GM19043 (cell line): ENCODE measurements around the gene PCGF2.

Experiments used
- ATAC-seq: cut with Tn5 transposase; IDR thresholded peaks from one replicate; pipeline ENCODE4 v1.9.1; 2021; ENCODE audit warnings: low read depth; ENCODE audit not compliant: unreplicated experiment

Gene PCGF2

DNA sequence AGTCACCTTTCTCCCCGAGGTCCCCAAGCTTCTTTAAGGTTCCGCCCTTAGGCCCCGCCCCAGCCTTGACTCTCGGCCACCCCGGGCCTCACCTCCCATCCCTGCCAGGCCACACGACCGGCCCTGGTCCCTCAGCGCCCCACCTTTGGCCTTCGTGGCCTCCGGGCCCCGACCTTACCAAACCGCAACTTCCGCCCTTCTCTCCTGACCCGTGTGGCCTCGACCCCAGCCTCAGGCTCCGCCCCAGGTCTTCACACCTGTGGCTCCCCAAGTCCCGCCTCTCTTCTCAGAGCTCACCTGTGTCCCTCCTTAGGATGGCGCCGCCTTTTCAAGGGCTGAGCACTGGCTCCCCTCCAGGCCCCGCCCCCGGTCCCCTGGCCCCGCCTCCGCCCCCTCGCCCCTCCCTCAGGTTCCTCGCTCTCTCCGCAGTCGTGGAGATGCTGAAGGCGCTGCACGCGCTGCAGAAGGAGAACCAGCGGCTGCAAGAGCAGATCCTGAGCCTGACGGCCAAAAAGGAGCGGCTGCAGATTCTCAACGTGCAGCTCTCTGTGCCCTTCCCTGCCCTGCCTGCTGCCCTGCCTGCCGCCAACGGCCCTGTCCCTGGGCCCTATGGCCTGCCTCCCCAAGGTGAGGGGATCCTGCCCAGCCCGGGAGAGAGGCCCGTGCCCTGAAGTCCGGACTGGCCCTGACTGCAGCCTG lies 28.0 kb downstream of the PCGF2 start:
- ATAC-seq: no peak

DNA sequence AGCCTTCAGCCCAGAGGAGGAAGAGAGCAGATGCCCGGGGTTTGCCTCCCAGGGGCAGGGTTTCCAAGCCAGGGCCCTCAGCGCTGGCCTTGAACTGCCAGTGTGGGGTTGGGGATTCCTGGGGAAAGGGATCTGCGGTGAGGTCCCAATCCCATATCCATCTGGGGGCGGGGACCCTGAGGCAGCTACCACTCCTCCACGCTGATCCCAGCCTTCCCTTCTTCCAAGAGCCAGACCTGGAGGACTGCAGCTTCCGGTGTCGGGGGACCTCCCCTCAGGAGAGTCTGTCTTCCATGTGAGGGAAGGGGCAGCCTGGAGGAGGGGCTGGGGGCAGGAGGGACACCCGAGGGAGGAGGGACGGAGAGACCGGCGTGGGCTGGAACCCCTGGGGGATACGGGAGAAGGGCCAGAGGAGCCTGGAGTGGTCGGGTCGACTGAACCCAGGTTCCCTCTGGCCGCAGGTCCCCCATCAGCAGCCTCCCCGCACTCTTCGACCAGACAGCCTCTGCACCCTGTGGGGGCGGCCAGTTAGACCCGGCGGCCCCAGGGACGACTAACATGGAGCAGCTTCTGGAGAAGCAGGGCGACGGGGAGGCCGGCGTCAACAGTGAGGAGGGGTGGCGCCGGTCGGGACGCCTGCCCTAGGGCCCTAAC lies 28.7 kb downstream of the PCGF2 start:
- no peak for ATAC-seq

DNA sequence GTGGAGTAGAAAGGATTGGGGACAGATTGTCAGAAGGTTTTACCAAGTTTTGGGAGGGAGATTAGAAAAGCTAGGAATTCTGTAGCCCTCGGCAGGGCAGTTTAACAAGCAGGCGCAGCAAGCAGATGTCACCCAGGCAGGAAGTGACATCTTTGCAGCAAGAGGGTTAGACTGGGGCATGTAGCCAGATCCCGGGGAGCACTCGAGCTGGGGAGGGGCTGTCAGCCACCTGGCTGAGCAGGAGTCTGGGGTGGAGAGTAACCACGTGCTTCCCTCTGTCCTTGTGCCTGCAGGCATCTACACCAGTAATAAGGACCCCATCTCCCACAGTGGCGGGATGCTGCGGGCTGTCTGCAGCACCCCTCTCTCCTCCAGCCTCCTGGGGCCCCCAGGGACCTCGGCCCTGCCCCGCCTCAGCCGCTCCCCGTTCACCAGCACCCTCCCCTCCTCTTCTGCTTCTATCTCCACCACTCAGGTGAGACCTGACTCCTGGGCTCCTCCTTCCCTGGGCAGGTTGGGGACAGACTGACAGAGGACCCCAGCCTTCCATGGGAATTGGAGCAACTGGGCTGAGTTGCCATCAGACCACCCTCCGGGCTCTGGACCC lies 30.9 kb downstream of the PCGF2 start:
- ATAC-seq: no peak

- ATAC-seq: no peak
Measured at GRCh38 chr17:38716368-38717005, 31.6 kb downstream of the PCGF2 start.

- no peak for ATAC-seq
Measured at GRCh38 chr17:38715216-38715943, 32.8 kb downstream of the PCGF2 start.

DNA sequence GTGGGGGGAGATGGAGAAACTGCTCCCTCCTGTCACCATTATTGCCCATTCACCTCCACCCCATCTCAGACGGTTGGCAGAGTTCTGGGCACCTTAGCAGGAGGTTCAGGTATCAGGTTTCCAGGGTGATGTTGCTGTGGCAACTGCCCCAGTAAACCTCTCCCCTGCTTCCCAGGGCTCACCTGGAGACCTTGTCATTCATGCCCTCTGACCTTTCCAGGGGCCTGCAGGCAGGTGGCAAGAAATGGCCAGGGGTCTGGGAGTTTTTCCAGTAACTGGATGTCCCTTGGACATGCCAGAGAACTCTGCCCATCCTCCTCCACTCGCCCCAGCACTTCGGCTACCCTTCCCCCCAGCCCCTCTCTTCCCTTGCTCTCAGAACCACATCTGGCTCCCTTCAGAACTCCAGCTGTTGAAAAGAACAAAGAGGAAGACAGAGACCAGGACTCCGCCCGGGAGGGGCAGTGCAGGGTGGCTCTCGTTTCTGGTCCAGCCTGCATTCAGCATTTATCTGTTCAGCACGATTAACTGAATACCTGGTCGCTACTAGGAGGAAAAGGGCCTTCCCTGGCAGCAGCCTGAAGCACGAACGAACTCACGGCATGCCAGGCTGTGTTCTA lies 34.6 kb downstream of the PCGF2 start:
- ATAC-seq: no peak

GRCh38 chr17:38712593-38712992 lies 35.5 kb downstream of the PCGF2 start:
- ATAC-seq: no peak

DNA sequence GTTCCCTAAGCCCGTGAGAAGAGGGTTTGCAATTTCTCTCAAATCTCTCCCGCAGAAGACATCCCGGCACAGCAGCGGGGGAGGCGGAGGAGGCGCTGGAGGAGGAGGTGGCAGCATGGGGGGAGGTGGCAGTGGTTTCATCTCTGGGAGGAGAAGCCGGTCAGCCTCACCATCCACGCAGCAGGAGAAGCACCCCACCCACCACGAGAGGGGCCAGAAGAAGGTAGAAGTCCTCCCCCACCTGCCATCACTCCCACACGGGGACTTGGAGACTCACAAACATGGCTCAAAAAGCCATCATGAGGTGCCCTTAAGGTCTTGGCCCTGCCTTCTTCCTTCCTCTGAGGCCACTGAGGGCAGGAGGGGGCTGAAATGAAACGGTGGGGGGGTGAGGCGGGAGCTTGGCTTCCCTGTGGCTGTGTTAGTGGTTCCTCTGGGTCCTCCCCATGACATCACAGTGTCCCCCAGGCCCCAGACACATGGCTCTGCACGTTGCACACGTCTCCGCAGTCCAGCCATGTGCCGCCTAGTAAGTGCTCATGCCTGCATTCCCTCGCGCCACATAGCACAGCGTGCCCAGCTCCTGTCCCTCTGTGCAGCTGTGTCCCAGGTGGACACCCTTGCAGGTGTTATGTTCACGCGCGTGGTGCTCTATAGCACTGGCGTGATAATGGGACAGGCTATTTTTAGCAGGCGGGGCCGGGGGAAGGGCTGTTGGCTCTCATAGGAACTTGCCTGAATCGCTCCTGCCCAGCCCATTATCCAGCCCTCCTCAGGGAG lies 36.2 kb downstream of the PCGF2 start:
- ATAC-seq: no peak

DNA sequence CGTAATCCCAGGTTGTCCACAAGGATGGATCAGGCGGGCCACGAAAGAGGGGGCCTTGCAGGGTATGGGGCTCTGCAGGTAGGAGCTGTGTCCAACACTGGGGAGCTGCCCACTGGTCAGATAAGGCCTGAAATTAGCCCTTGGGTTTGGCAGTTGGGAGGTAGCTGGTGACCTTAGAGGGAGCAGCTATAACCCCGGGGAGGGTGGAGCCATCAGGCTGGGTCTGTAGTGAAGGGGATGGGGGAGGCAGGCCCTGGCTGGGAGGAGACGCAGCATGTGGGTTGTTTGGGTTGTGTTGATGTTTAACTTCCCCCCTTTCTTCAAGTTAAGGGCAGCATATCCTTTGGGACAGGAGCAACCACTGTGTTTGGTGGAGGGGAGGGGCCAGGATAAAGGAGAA lies 37.2 kb downstream of the PCGF2 start:
- no peak for ATAC-seq

DNA sequence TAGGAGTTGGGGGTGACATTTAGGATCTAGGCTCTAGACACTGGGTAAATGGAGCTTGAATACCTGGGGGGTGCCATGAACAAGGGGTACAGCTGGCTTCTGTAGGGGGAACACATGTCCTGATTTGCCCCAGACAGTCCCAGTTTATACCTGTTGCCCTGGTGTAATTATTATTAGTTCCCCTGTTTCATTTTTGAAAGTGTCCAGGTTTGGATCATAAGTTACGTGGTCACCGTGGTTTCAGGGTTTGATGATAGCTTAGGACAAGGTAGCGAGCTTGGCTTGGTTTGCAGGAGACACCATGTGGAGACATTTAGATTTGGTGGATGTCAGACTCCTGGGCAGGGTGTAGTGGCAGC lies 37.6 kb downstream of the PCGF2 start:
- no peak for ATAC-seq

DNA sequence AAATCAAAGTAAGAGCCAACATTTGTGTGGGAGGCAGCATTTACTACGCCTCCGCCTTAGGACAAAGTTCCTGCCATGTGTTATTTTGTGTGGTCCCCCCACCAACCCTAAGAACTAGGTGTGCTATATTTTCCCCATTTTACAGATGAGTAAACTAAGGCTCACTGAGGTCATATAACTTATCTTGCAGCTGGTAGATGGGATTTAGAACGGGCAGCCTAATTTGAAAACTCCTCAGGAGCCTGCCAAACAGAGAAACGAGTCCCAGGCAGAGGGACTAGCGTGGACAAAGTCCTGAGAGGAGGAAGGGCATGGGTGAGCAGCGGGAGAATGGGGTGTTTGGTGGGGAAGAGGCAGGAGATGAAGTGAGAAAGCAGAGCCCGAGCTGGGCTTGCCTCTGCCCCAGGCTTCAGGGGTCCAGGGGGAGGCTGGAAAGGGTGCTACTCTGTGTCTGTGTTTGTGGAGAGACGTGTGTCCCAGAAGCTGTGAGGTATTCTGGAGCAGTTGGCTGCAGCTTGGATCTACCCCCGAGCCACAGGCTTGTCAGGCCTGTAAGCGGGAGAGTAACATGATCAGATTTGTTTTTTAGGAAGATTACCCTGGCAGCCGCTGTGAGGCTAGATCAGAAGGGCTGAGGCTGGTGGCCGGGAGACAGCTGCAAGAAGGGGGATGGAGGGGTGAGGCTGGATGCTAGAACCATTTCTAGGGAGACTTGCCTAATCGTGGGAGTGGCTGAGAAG lies 38.1 kb downstream of the PCGF2 start:
- no peak for ATAC-seq

DNA sequence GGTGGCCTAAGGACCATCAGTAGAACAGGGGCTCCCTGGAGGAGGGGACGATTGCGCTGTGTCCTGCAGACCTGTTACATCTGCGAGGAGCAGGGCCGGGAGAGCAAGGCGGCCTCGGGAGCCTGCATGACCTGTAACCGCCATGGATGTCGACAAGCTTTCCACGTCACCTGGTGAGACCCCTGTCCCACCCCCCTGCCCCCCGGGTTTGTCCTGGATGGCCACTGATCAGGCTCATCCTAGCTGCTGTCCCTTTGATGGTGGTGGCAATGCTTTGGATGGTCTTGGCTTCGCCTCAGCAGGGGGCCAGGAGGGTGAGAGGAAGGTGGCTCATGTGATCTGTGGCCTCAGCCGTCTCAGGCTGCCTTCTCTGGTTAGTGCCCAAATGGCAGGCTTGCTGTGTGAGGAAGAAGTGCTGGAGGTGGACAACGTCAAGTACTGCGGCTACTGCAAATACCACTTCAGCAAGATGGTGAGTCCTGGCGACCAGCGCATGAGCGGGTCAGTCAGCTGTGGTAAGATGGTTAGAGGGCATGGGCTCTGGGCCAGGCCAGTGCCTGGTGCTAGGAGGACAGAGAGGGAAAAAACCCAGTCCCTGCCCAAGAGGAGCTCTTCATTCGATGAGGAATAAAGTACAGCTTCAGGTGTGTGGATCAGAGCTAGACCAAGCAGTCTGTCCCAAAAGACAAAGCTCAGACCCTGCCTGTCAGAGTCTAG lies 38.9 kb downstream of the PCGF2 start:
- no peak for ATAC-seq

GRCh38 chr17:38707678-38708351 lies 40.3 kb downstream of the PCGF2 start:
- ATAC-seq: no peak

DNA sequence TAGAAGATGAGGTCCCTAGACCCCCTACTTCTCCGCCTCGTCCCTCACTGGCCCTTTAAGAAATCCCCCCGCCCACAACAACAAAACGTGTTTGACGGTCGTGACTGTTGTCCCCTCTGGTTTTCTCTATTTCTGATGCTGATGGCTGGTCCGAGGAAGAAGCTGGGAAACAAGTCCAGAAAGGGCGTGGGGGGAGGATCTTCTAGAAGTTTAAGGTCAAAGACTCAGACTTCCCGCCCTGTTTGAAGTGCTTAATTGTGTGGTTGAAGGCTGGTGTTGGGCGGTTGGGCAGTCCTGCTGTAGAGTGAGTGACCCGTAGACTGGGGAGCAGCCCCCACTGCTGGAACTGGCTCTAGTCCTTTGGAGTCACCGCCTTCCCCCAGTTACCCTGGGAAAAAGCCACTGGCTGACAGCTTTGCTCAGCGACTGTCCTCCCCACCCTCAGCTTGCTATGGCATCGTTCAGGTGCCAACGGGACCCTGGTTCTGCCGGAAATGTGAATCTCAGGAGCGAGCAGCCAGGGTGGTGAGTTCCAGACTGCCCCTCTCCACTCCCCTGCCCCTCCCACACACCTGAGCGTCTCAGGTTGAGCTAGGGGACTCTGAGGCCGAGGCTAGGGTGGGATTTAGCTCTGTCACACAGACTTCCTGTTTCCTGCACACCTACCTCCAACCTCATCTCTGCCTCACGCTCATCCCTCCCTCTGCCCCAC lies 41.5 kb downstream of the PCGF2 start:
- no peak for ATAC-seq

- ATAC-seq: no peak
Measured at GRCh38 chr17:38705803-38706504, 42.2 kb downstream of the PCGF2 start.

GRCh38 chr17:38705523-38705802 lies 42.7 kb downstream of the PCGF2 start:
- ATAC-seq: no peak
